Nephron progenitor cell (in vitro differentiated cells): ENCODE data around the gene ABL1.

Experiments used
- DNase-seq: peaks from one replicate; pipeline ENCODE4 v3.0.0; 2021
- H3K27ac Mint-ChIP-seq: 2 replicates; pipeline ENCODE4 v1.8.0; 2021; ENCODE audit warnings: mild to moderate bottlenecking, moderate library complexity, mixed read lengths
- H3K27me3 Mint-ChIP-seq: 2 replicates; pipeline ENCODE4 v1.8.0; 2021; ENCODE audit warnings: mild to moderate bottlenecking, low read depth, mixed read lengths; ENCODE audit not compliant: poor library complexity
- H3K36me3 Mint-ChIP-seq: 2 replicates; pipeline ENCODE4 v1.8.0; 2021; ENCODE audit warnings: low read depth, mixed read lengths
- H3K4me1 Mint-ChIP-seq: 2 replicates; pipeline ENCODE4 v1.8.0; 2021; ENCODE audit warnings: mixed read lengths
- H3K4me3 Mint-ChIP-seq: 2 replicates; pipeline ENCODE4 v1.8.0; 2021; ENCODE audit warnings: mild to moderate bottlenecking, moderate library complexity, mixed read lengths
- H3K9me3 Mint-ChIP-seq: 2 replicates; pipeline ENCODE4 v1.8.0; 2021; ENCODE audit warnings: mild to moderate bottlenecking, moderate library complexity, mixed read lengths
- TF ChIP-seq, protein P1 (sequence below): fragments of 200-600 bp; sonication (generic); IDR thresholded peaks from 2 replicates; pipeline ENCODE4 v1.5.0; 2021; ENCODE audit warnings: antibody characterized with exemption

The ABL1 gene

DNA sequence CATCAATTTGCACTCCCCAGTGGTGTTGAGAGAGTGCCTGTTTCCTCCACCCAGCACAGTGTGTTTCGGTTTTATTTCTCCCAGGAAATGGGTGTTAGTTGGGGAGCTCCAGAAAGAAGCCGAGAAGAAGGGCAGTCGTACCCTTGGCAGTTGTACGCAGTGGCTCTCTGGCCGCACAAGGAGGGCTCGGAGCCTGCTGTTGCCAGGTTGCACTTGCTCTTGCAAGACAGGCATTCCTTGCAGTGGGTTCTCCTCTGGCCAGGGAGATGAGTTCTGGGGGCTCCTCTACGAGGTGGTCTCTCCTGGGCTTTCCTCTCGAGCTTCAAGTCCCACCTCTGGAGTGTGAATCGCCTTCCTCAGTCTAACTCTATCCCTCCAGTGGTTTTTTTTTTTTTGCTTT, 32.5 kb downstream of the ABL1 start:
- Mint-ChIP-seq H3K27ac (no peak overlapping the region), H3K4me3 (no peak overlapping the region), H3K9me3 (no peaks in the 10 kb centered on the region), H3K27me3 (peaks cover 5% of the 10 kb centered on the region), H3K4me1 (peaks cover 43% of the 10 kb centered on the region), H3K36me3 (peaks cover 63% of the 10 kb centered on the region)
- no peak for DNase-seq
- TF ChIP-seq, protein P1, sequence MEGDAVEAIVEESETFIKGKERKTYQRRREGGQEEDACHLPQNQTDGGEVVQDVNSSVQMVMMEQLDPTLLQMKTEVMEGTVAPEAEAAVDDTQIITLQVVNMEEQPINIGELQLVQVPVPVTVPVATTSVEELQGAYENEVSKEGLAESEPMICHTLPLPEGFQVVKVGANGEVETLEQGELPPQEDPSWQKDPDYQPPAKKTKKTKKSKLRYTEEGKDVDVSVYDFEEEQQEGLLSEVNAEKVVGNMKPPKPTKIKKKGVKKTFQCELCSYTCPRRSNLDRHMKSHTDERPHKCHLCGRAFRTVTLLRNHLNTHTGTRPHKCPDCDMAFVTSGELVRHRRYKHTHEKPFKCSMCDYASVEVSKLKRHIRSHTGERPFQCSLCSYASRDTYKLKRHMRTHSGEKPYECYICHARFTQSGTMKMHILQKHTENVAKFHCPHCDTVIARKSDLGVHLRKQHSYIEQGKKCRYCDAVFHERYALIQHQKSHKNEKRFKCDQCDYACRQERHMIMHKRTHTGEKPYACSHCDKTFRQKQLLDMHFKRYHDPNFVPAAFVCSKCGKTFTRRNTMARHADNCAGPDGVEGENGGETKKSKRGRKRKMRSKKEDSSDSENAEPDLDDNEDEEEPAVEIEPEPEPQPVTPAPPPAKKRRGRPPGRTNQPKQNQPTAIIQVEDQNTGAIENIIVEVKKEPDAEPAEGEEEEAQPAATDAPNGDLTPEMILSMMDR = no peak

DNA sequence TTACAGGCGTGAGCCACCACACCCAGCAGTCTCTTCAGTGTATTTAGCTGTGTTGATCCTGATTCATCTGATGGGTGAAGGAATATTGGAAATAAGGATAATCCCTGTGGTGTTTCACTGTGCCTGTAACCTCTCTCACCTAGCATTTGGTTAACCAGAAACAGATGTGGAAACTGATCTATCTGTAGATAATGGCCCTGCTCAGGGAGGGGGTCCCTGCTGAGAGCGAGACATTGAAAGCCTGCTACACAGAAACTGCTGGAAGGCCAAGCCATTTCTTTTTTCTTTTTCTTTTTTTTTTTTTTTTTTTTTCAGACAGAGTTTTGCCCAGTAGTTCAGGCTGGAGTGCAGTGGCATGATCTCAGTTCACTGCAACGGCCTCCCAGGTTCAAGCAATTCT, 33.2 kb downstream of the ABL1 start:
- TF ChIP-seq, protein P1 = no peak
- H3K36me3 Mint-ChIP-seq = peaks cover 63% of the 10 kb centered on the region
- peak overlapping the region; percentile 69 for H3K27ac Mint-ChIP-seq
- H3K4me3 Mint-ChIP-seq = no peak overlapping the region
- peaks cover 36% of the 10 kb centered on the region for H3K4me1 Mint-ChIP-seq
- H3K9me3 Mint-ChIP-seq = no peaks in the 10 kb centered on the region
- H3K27me3 Mint-ChIP-seq = peaks cover 5% of the 10 kb centered on the region
- DNase-seq = no peak

DNA sequence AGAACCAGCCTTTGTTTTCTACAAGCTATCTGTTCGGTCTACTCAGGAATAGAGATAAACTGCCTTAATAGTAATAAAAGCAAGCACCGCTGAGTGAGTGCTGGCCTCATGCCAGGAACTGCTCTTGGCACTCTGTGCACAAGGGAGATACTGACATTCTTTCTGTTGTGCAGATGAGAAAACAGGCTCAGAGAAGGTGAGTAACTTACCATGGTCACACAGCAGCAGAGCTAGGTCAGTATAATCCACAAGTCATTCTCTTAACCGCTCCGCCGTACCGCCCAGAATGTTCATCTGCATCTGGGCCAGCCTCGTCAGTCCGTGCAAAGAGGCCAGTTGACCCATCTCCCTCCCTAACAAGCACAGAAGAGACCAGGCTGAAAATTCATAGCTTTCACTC, 34.2 kb downstream of the ABL1 start:
- no peak overlapping the region for H3K27ac Mint-ChIP-seq

DNA sequence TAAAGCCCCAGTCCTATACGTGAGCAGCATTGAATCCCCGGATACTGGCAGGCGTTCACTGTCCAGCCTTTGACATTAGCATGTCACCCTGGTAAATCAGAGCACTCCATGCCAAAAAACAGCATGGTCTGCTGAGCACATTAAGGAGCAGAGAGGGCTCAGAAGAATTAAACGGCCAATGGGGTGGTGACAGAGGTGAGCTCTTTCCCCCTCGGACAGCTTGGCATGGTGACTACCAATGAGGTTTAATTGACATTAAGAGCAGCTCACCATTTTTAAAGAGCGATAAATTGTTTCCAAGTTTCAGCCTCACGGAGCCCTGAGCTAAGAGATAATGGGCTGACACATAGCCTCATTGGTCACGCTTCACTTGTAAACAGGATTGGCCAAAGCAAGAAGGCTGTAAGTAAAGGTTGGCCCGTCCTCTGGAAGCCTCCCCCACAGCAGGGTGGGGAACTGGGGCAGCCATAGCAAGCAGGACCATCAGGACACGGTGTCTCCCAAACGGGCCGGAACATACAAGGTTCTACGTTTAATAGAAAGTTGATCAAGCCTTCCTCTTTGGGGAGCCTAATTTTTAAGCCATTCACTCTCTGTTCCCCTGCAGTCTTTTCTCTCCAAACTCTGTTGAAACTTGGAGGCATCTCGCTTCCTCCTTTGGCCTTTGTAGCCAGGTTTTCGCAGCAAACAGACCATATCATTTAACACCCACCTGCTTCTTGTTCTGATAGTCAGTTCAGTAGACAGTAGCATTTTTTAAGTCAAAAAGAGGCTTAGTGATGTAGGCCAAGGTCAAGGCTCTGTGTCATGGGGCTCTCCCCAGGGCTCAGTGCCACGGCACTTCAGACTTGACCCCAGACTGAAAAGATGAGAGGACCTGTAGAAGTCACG, 35.7 kb downstream of the ABL1 start:
- peak overlapping the region; percentile 83 for H3K27ac Mint-ChIP-seq
- TF ChIP-seq, protein P1 = no peak
- H3K4me3 Mint-ChIP-seq = no peak overlapping the region
- H3K36me3 Mint-ChIP-seq = peaks cover 72% of the 10 kb centered on the region
- DNase-seq = no peak
- no peaks in the 10 kb centered on the region for H3K9me3 Mint-ChIP-seq
- H3K27me3 Mint-ChIP-seq = peaks cover 5% of the 10 kb centered on the region
- peaks cover 33% of the 10 kb centered on the region for H3K4me1 Mint-ChIP-seq

More for the DNA sequence above, 34.2 kb downstream of the ABL1 start:
- H3K4me3 Mint-ChIP-seq = no peak overlapping the region
- TF ChIP-seq, protein P1 = no peak
- peaks cover 5% of the 10 kb centered on the region for H3K27me3 Mint-ChIP-seq
- DNase-seq = no peak
- H3K9me3 Mint-ChIP-seq = no peaks in the 10 kb centered on the region
- peaks cover 67% of the 10 kb centered on the region for H3K36me3 Mint-ChIP-seq
- H3K4me1 Mint-ChIP-seq = peaks cover 33% of the 10 kb centered on the region

DNA sequence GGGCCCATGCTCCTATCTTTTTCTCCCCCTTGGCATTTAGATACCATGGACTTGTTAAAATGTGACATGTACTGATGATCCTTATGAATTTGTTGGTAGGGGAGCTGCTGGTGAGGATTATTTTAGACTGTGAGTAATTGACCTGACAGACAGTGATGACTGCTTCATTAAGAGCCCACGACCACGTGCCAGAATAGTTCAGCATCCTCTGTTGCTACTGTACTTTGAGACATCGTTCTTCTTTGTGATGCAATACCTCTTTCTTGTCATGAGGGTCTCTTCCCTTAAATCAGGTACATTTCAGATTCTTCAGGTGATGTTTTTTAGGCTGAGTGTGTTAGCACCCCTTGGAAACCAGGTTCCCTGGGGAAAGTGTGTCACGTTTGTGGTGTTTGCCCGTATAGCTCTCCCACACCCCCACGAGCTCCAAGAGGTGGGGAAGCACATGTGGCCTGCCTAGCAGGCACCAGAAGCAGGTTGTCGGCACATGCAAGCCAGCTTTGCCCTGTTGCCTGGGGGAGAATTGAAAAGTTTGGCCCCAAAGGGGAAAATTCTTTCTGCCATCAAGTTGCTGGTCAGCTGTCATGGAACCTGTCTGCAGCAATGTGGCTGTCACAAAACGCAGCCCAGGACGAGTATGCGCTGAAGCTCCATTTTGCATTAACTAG, 36.5 kb downstream of the ABL1 start:
- TF ChIP-seq, protein P1 = no peak
- Mint-ChIP-seq H3K36me3 (peaks cover 72% of the 10 kb centered on the region), H3K4me3 (no peak overlapping the region), H3K27me3 (peaks cover 5% of the 10 kb centered on the region), H3K27ac (peak overlapping the region; percentile 66), H3K4me1 (peaks cover 28% of the 10 kb centered on the region), H3K9me3 (no peaks in the 10 kb centered on the region)
- DNase-seq = no peak
